Vagina (tissue), 2 donors: ENCODE data around the gene LRRC36.

ENCODE experiments used
- CTCF ChIP-seq, 3 experiments: fragments of 450-650 bp in 2 of 3; fragments of 200-600 bp in 1 of 3; sonication (generic) in 1 of 3; IDR thresholded peaks; one replicate each; pipeline ENCODE4 v1.5.1; 2017 to 2019; ENCODE audit warnings: antibody characterized with exemption in 3 of 3, mild to moderate bottlenecking in 2 of 3, moderate library complexity in 2 of 3
- POLR2A ChIP-seq, 2 donors: fragments of 450-650 bp; IDR thresholded peaks; one replicate each; pipeline ENCODE4 v1.6.1; 2017; ENCODE audit warnings: antibody characterized with exemption in 2 of 2, mild to moderate bottlenecking in 2 of 2, moderate library complexity in 2 of 2

DNA sequence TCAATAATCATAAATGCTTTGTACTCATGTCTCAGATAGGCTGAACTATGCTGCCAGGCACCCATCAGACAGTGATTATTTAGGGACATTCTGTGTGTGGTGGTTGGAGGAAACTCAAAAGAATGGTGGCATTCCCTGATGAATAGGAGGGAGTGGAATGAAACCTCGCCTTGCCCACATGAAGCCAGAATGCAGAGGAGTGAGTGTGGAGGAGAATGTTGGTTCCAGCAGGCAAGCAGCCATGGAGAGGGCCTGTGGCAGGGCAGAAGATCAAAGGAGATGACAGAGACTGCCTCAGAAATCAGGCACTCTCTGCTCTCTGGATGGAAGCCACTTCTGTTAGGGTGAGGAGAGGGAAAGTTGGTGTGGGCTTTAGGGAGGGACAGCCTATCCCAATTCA lies 22.6 kb upstream of the LRRC36 start:
- TF ChIP-seq CTCF (IDR thresholded peaks at IDR 0.05) (no peak), POLR2A (IDR thresholded peaks at IDR 0.05) (no peak)
